Smooth muscle cell (in vitro differentiated cells): Measurements from ENCODE around the gene TNRC6A. TPM values are rescaled to one million over a fixed set of nuclear protein-coding genes. Genes with fewer than 3 reads are reported as not detected.

ENCODE experiments used
- DNase-seq: peaks from one replicate; lab custom pipeline; 2025; ENCODE audit not compliant: unreplicated experiment; lab: John Stamatoyannopoulos, UW
- H2AFZ ChIP-seq: fragments of 200-600 bp; sonication (generic); 2 replicates; pipeline ENCODE4 v1.6.0; 2016; ENCODE audit warnings: antibody characterized with exemption, low read depth, mild to moderate bottlenecking
- H3F3A ChIP-seq: fragments of 200-600 bp; sonication (generic); 2 replicates; pipeline ENCODE4 v1.6.0; 2017; ENCODE audit warnings: antibody characterized with exemption, low read depth
- H3K27ac ChIP-seq: fragments of 200-600 bp; sonication (generic); 2 replicates; pipeline ENCODE4 v1.5.1; 2016; ENCODE audit warnings: low read depth, mild to moderate bottlenecking
- H3K27me3 ChIP-seq: fragments of 200-600 bp; sonication (generic); 2 replicates; pipeline ENCODE4 v1.6.1; 2016; ENCODE audit warnings: low read depth, mild to moderate bottlenecking
- H3K36me3 ChIP-seq: fragments of 200-600 bp; sonication (generic); 2 replicates; pipeline ENCODE4 v1.5.1; 2016; ENCODE audit warnings: low read depth
- H3K4me1 ChIP-seq: fragments of 200-600 bp; sonication (generic); 2 replicates; pipeline ENCODE4 v1.5.1; 2016; ENCODE audit warnings: low read depth
- H3K4me2 ChIP-seq: fragments of 200-600 bp; sonication (generic); 2 replicates; pipeline ENCODE4 v1.6.0; 2016; ENCODE audit warnings: mild to moderate bottlenecking
- H3K4me3 ChIP-seq: fragments of 200-600 bp; sonication (generic); 2 replicates; pipeline ENCODE4 v1.5.1; 2016; ENCODE audit warnings: mild to moderate bottlenecking
- H3K79me2 ChIP-seq: fragments of 200-600 bp; sonication (generic); 2 replicates; pipeline ENCODE4 v1.6.0; 2016; ENCODE audit warnings: low read depth, mild to moderate bottlenecking
- H3K9ac ChIP-seq: fragments of 200-600 bp; sonication (generic); 2 replicates; pipeline ENCODE4 v1.6.0; 2016; ENCODE audit warnings: low read depth
- H3K9me3 ChIP-seq: fragments of 200-600 bp; sonication (generic); replicated peaks from 2 replicates; pipeline ENCODE4 v1.5.1; 2016; ENCODE audit warnings: low read depth
- H4K20me1 ChIP-seq: fragments of 200-600 bp; sonication (generic); 2 replicates; pipeline ENCODE4 v1.6.0; 2016; ENCODE audit warnings: low read depth
- WGBS: methylation state at CpG from one replicate; pipeline ENCODE4 v1.1.7; 2016; ENCODE audit warnings: low lambda C conversion rate; 5-methylcytosine and 5-hydroxymethylcytosine counted together
- polyA plus RNA-seq: library from polyadenylated mRNA; unstranded; fragments of >200 nt; fragmentation: Nextera tagmentation; extraction: Ambion mirVana; gene quantifications from 2 replicates; pipeline ENCODE4 v1.2.1, GENCODE V29; 2016
- total RNA-seq: library from RNA; depleted of rRNA; stranded (reverse); fragments of >200 nt; gene quantifications from 2 replicates; pipeline ENCODE4 v1.2.3, GENCODE V29; 2014
- TF ChIP-seq, protein P1 (sequence below): fragments of 200-600 bp; sonication (generic); IDR thresholded peaks from 2 replicates; pipeline ENCODE4 v1.5.1; 2017; ENCODE audit warnings: borderline replicate concordance, mild to moderate bottlenecking, antibody characterized with exemption; ENCODE audit not compliant: insufficient read depth, poor library complexity, severe bottlenecking

Gene TNRC6A
- total and polyA plus RNA-seq, 2 experiments from 2014 or later = 14.6 to 30.3 TPM

DNA sequence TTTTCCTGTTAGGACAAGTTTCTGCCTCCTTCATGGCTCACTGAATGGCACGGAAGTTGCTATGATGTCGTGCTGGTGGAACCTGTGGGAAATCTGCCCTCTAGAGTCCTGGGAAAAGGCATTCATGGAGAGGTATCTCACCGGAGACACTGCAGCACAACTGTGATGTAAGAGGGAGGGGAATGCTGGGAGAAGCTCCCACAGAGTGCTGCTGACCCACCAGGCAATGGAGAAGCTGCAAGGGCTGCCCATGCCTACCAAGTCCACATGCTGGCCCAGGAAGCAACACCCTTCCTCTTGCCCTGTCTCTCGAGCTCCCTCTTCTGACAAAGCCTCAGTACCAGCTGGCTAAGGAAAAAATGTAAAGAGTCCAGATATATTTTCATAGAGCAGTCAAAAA is 71.1 kb downstream of the TNRC6A start:
- Histone ChIP-seq H3F3A (no peaks in the 10 kb centered on the region), H3K4me2 (no peak overlapping the region), H3K4me1 (no peaks in the 10 kb centered on the region), H3K9ac (no peak overlapping the region), H4K20me1 (no peaks in the 10 kb centered on the region), H3K4me3 (no peak overlapping the region), H3K36me3 (peaks cover 35% of the 10 kb centered on the region), H3K79me2 (no peaks in the 10 kb centered on the region), H3K27ac (no peak overlapping the region), H3K27me3 (no peaks in the 10 kb centered on the region), H2AFZ (no peak overlapping the region), H3K9me3 (no peaks in the 10 kb centered on the region)
- no peak for DNase-seq
- 72% methylated on average over 4 of the region's 4 CpGs for WGBS
- TF ChIP-seq, protein P1, sequence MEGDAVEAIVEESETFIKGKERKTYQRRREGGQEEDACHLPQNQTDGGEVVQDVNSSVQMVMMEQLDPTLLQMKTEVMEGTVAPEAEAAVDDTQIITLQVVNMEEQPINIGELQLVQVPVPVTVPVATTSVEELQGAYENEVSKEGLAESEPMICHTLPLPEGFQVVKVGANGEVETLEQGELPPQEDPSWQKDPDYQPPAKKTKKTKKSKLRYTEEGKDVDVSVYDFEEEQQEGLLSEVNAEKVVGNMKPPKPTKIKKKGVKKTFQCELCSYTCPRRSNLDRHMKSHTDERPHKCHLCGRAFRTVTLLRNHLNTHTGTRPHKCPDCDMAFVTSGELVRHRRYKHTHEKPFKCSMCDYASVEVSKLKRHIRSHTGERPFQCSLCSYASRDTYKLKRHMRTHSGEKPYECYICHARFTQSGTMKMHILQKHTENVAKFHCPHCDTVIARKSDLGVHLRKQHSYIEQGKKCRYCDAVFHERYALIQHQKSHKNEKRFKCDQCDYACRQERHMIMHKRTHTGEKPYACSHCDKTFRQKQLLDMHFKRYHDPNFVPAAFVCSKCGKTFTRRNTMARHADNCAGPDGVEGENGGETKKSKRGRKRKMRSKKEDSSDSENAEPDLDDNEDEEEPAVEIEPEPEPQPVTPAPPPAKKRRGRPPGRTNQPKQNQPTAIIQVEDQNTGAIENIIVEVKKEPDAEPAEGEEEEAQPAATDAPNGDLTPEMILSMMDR = no peak

DNA sequence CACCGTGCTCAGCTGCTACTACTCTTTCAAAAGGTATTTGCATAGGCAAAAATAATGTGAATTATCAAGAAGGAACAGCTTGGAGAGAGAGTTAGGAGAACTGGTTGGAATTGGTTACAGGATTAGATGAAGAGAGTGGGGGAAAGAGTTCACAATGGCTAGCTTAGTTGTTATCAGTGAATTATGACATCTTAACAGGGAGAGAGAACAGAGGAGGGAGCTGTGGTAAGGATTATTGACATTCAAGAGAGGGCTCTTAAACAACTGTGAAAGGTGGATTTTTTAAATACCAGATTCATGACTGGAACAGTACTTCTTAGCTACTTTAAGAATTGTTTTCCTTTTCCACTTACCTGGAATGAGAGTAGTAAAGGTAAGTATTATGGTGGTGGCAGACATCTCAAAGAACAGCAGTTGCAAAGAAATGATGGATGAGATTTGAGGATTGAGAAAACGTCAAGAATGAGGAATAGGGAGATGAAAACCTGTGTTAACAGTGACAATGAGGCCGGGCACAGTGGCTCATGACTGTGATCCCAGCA is 72.4 kb downstream of the TNRC6A start:
- no peaks in the 10 kb centered on the region for H3F3A ChIP-seq
- no peaks in the 10 kb centered on the region for H4K20me1 ChIP-seq
- H3K4me1 ChIP-seq = no peaks in the 10 kb centered on the region
- no peak overlapping the region for H3K4me3 ChIP-seq
- no peak overlapping the region for H3K9ac ChIP-seq
- H3K4me2 ChIP-seq = no peak overlapping the region
- H3K27ac ChIP-seq = no peak overlapping the region
- no peaks in the 10 kb centered on the region for H3K27me3 ChIP-seq
- no peak for DNase-seq
- H3K9me3 ChIP-seq = no peaks in the 10 kb centered on the region
- 86% methylated on average over 3 of the region's 3 CpGs for WGBS
- no peaks in the 10 kb centered on the region for H3K79me2 ChIP-seq
- H2AFZ ChIP-seq = no peak overlapping the region
- peaks cover 39% of the 10 kb centered on the region for H3K36me3 ChIP-seq
- TF ChIP-seq, protein P1 = no peak

DNA sequence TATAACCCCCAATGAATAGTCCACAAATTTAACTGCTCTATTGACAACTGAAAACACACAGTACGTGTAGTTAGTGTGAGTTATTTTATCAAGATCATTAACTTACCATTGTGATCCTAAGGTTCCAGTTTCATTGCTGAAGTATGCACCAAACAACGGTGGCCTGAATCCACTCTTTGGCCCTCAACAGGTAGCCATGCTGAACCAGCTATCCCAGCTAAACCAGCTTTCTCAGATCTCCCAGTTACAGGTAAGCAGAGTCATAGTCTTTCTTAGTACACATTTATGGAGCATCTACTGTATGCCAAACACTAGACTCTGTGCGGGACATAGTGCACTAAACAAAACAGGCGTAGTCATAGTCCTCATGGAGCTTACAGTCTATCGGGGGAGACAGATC is 76.0 kb downstream of the TNRC6A start:
- Histone ChIP-seq H3K4me2 (no peak overlapping the region), H3K36me3 (peaks cover 43% of the 10 kb centered on the region), H3K27ac (no peak overlapping the region), H4K20me1 (no peaks in the 10 kb centered on the region), H3K79me2 (no peaks in the 10 kb centered on the region), H3K9ac (no peak overlapping the region), H3K27me3 (no peaks in the 10 kb centered on the region), H3K4me3 (no peak overlapping the region), H3K9me3 (no peaks in the 10 kb centered on the region), H3K4me1 (no peaks in the 10 kb centered on the region), H2AFZ (no peak overlapping the region), H3F3A (peaks cover 5% of the 10 kb centered on the region)
- DNase-seq = no peak
- TF ChIP-seq, protein P1 = no peak
- WGBS = 95% methylated on average over 5 of the region's 5 CpGs

DNA sequence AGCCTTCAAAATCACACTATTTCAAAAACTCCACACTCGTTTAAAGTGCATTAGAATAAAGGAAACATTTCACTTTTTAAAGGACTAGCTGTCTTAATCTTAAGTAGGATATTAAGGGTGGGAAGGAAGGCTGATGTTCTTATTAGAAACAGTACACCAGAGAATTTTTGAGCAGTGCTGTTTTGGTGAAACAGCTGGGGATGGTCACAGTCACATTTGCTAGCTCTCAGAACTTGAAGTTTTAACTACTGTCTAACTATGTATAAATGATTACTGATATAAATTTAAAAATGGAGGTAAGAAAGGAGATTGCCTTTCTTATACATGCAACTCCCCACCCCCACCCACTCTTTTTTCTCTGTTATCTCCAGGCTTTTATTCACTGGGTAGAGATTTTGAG is 77.8 kb downstream of the TNRC6A start:
- Histone ChIP-seq H4K20me1 (peaks cover 4% of the 10 kb centered on the region), H3K4me1 (no peaks in the 10 kb centered on the region), H3K4me3 (no peak overlapping the region), H3K36me3 (peaks cover 43% of the 10 kb centered on the region), H3K9me3 (no peaks in the 10 kb centered on the region), H3K27me3 (no peaks in the 10 kb centered on the region), H3F3A (peaks cover 5% of the 10 kb centered on the region), H2AFZ (no peak overlapping the region), H3K27ac (no peak overlapping the region), H3K4me2 (no peak overlapping the region), H3K79me2 (no peaks in the 10 kb centered on the region), H3K9ac (no peak overlapping the region)
- TF ChIP-seq, protein P1 = no peak
- WGBS = 90% methylated on average over 1 of the region's 1 CpG
- no peak for DNase-seq
